ENCODE data around the gene GLYAT. TPM values are rescaled to one million over a fixed set of nuclear protein-coding genes. Genes with fewer than 3 reads are reported as not detected.
A peak's percentile ranks its signal among the peaks of the same experiment; 100 is the strongest.

GLYAT gene
- total RNA-seq, 3 donors from 2014 or later, result 15.8 TPM; not detected in 2

GRCh38 chr11:58676563-58677135 lies 55.1 kb downstream of the GLYAT start:
- Histone ChIP-seq H3K36me3 (no peaks in the 10 kb centered on the region), H3K4me3 (no peak overlapping the region), H3K9me3 (no peaks in the 10 kb centered on the region), H3K27me3 (peaks cover 0 to 6% of the 10 kb centered on the region in 2 donors), H3K4me1 (no peaks in the 10 kb centered on the region), H3K27ac (no peak overlapping the region)
- intact Hi-C loops (cut with DNase I; ENCODE audit: low total_unique reads), result no loop called here
- TF ChIP-seq POLR2A (IDR thresholded peaks at IDR 0.05) (no peak), CTCF (IDR thresholded peaks at IDR 0.05) (no peak), POLR2AphosphoS5 (IDR thresholded peaks at IDR 0.05) (no peak)
- DNase-seq (ENCODE audit: low spot score in 2 of 2), result no peak

GRCh38 chr11:58675334-58676155 lies 56.2 kb downstream of the GLYAT start:
- DNase-seq (ENCODE audit: low spot score in 2 of 2), result peak; percentile 35 to 65
- Histone ChIP-seq H3K27ac (no peak overlapping the region), H3K4me3 (no peak overlapping the region), H3K27me3 (peaks cover 0 to 5% of the 10 kb centered on the region in 2 donors), H3K36me3 (no peaks in the 10 kb centered on the region), H3K4me1 (no peaks in the 10 kb centered on the region), H3K9me3 (no peaks in the 10 kb centered on the region)
- intact Hi-C loops (cut with DNase I; ENCODE audit: low total_unique reads), result no loop called here
- TF ChIP-seq CTCF (IDR thresholded peaks at IDR 0.05), result peak; percentile 51 to 73 (median 65)
- no peak for TF ChIP-seq POLR2AphosphoS5 (IDR thresholded peaks at IDR 0.05)
- TF ChIP-seq POLR2A (IDR thresholded peaks at IDR 0.05), result no peak

GRCh38 chr11:58674609-58675008 lies 57.1 kb downstream of the GLYAT start:
- intact Hi-C loops (cut with DNase I; ENCODE audit: low total_unique reads), result no loop called here
- Histone ChIP-seq H3K27ac (no peak overlapping the region), H3K27me3 (no peaks in the 10 kb centered on the region), H3K4me3 (peak overlapping the region in 1 of 3 donors; percentile 2), H3K36me3 (no peaks in the 10 kb centered on the region), H3K9me3 (no peaks in the 10 kb centered on the region), H3K4me1 (no peaks in the 10 kb centered on the region)
- DNase-seq (ENCODE audit: low spot score in 2 of 2), result no peak
- TF ChIP-seq CTCF (IDR thresholded peaks at IDR 0.05), result no peak
- no peak for TF ChIP-seq POLR2AphosphoS5 (IDR thresholded peaks at IDR 0.05)
- no peak for TF ChIP-seq POLR2A (IDR thresholded peaks at IDR 0.05)

- Histone ChIP-seq H3K27me3 (no peaks in the 10 kb centered on the region), H3K4me3 (no peak overlapping the region), H3K36me3 (no peaks in the 10 kb centered on the region), H3K9me3 (no peaks in the 10 kb centered on the region), H3K27ac (no peak overlapping the region), H3K4me1 (no peaks in the 10 kb centered on the region)
- intact Hi-C loops (cut with DNase I; ENCODE audit: low total_unique reads), result no loop called here
- DNase-seq (ENCODE audit: low spot score in 2 of 2), result no peak
- TF ChIP-seq POLR2A (IDR thresholded peaks at IDR 0.05) (no peak), POLR2AphosphoS5 (IDR thresholded peaks at IDR 0.05) (no peak), CTCF (IDR thresholded peaks at IDR 0.05) (no peak)
These were observed 59.6 kb downstream of the GLYAT start for GRCh38 chr11:58671983-58672633.
